CD4-positive, alpha-beta memory T cell (primary cell): ENCODE measurements around the gene VAMP2. TPM values are rescaled to one million over a fixed set of nuclear protein-coding genes. Genes with fewer than 3 reads are reported as not detected.

Experiments used
- CTCF ChIA-PET: fragments of 350-600 bp; sonication (Branson Sonifier 250); formaldehyde crosslinking; loops from one replicate; lab custom pipeline; 2021; ENCODE audit warnings: inconsistent platforms; ENCODE audit not compliant: partially characterized antibody; lab: Charles Lee
- POLR2A ChIA-PET: fragments of 350-600 bp; sonication (Branson Sonifier 250); formaldehyde crosslinking; loops from one replicate; lab custom pipeline; 2021; ENCODE audit not compliant: partially characterized antibody; lab: Charles Lee
- DNase-seq, 5 donors: peaks; one replicate each; pipeline versions ENCODE4 v3.0.0 to v3.0.0-alpha.2; 2020 to 2022; ENCODE audit warnings: mixed read lengths in 1 of 5
- H3K27ac ChIP-seq: one replicate; pipeline ENCODE4 v1.7.0; 2013; ENCODE audit warnings: low read depth, low read length
- H3K27me3 ChIP-seq: 2 replicates; pipeline ENCODE4 v1.7.0; 2013; ENCODE audit warnings: mild to moderate bottlenecking, low read length, moderate library complexity; ENCODE audit not compliant: insufficient read depth
- H3K36me3 ChIP-seq: 2 replicates; pipeline ENCODE4 v1.7.0; 2013; ENCODE audit warnings: mild to moderate bottlenecking, low read length, moderate library complexity; ENCODE audit not compliant: insufficient read depth
- H3K4me1 ChIP-seq: 2 replicates; pipeline ENCODE4 v1.7.0; 2013; ENCODE audit warnings: mild to moderate bottlenecking, low read length, moderate library complexity; ENCODE audit not compliant: insufficient read depth
- H3K4me3 ChIP-seq, 2 donors: one replicate each; pipeline ENCODE4 v1.7.0; 2013; ENCODE audit warnings: low read length in 2 of 2, mild to moderate bottlenecking in 1 of 2
- H3K9me3 ChIP-seq, 2 donors: one replicate each; pipeline ENCODE4 v1.7.0; 2013; ENCODE audit warnings: low read length in 2 of 2, control low read depth in 1 of 2; ENCODE audit not compliant: control insufficient read depth in 1 of 2
- H3K27ac Mint-ChIP-seq, 7 donors: one replicate each; pipeline ENCODE4 v1.8.0; 2020 to 2021; ENCODE audit warnings: mixed read lengths in 7 of 7, mild to moderate bottlenecking in 6 of 7, inconsistent platforms in 3 of 7, moderate library complexity in 3 of 7
- H3K27me3 Mint-ChIP-seq, 2 donors: one replicate each; pipeline ENCODE4 v1.8.0; 2020 to 2021; ENCODE audit warnings: mixed read lengths in 2 of 2
- H3K36me3 Mint-ChIP-seq, 2 donors: one replicate each; pipeline ENCODE4 v1.8.0; 2020 to 2021; ENCODE audit warnings: mixed read lengths in 2 of 2, inconsistent platforms in 1 of 2, mild to moderate bottlenecking in 1 of 2
- H3K4me1 Mint-ChIP-seq, 4 donors: one replicate each; pipeline ENCODE4 v1.8.0; 2020 to 2021; ENCODE audit warnings: mixed read lengths in 4 of 4, mild to moderate bottlenecking in 1 of 4
- H3K4me3 Mint-ChIP-seq, 8 donors: one replicate each; pipeline ENCODE4 v1.8.0; 2020 to 2021; ENCODE audit warnings: mixed read lengths in 8 of 8, mild to moderate bottlenecking in 7 of 8, moderate library complexity in 6 of 8, inconsistent platforms in 3 of 8
- H3K9me3 Mint-ChIP-seq, 8 donors: one replicate each; pipeline ENCODE4 v1.8.0; 2020 to 2021; ENCODE audit warnings: mixed read lengths in 8 of 8, mild to moderate bottlenecking in 5 of 8, inconsistent platforms in 3 of 8, moderate library complexity in 1 of 8
- intact Hi-C: fragments of 100-400 bp; cut with micrococcal nuclease; formaldehyde crosslinking; loops from one replicate; pipeline ENCODE4 v1.15.1; 2023
- polyA plus RNA-seq, 2 donors: library from polyadenylated mRNA; unstranded; fragments of 300-500 nt; fragmentation: Illumina TruSeq; gene quantifications; one replicate each; pipeline ENCODE4 v1.2.3, GENCODE V29; 2021
- total RNA-seq, 2 experiments: library from RNA; stranded (reverse); gene quantifications; one replicate each; pipeline ENCODE4 v1.2.3, GENCODE V29; 2021

Gene VAMP2
- total and polyA plus RNA-seq, 4 experiments from 2014 or later, result 41.6 to 203 (median 148) TPM

DNA sequence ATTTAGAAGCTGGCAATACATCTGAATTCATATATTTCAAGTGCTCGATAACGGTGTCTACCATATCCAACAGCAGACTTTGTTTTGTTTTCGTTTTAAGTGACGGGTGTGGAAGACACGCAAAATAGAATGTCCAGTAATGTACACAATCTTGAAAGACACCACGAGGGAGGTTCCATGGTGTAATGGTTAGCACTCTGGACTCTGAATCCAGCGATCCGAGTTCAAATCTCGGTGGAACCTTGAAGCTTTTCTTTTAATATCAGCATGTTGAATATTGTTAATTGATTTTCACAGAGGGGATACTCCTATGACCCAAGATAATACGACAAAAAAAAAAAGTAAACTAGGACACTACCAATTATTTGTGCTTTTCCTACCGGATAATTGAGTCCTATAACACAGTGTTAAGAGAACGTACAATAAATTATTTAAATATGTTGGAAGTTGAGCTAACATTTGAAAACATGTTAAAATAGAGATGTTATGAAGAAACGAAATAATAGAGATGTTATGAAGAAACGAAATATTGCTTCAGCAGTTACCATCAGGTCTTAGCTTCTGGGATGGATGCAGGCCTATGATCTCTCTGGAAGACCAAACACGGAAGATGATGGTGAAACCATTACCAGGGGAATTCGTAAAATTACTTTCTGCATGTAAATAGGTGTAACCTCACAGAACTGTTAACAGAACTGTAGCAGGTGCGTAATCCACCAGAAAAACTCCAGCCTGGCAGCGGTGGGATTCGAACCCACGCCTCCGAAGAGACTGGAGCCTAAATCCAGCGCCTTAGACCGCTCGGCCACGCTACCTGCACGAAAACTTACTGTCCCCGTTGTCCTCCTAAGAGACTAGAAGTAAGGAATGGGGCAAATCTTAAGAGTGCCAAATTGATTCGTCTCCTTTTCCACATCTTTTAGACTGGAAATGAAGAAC is 42.9 kb downstream of the VAMP2 start:
- H3K4me1 ChIP-seq, result peaks cover 61% of the 10 kb centered on the region
- Mint-ChIP-seq H3K4me1 (peaks cover 41 to 72% (median 56%) of the 10 kb centered on the region in 4 donors), H3K36me3 (peaks cover 0 to 36% of the 10 kb centered on the region in 2 donors), H3K27me3 (peaks cover 21 to 55% of the 10 kb centered on the region in 2 donors), H3K9me3 (peaks cover 0 to 20% (median under 1%) of the 10 kb centered on the region in 8 donors), H3K27ac (peak overlapping the region; percentile 89 to 100 (median 98)), H3K4me3 (peak overlapping the region; percentile 88 to 95 (median 94))
- peak; percentile 89 to 94 (median 92) for DNase-seq
- peaks cover 33% of the 10 kb centered on the region for H3K27me3 ChIP-seq
- no peaks in the 10 kb centered on the region for H3K36me3 ChIP-seq
- intact Hi-C loops, result loop anchor here (1.0 to 2.0 kb wide), 10 partner anchors 10 to 263 kb away; partner anchors contain the start of gene RPL26
- peak overlapping the region; percentile 60 to 69 for H3K4me3 ChIP-seq
- H3K27ac ChIP-seq, result no peak overlapping the region
- CTCF ChIA-PET, result interaction anchor here (0.6 to 4.1 kb wide), 52 partner anchors 7 to 783 kb away, joined by 3 to 89 read pairs (median 4); partner anchors contain the start of genes ACAP1, BORCS6, CTC1 and GUCY2D
- H3K9me3 ChIP-seq, result no peaks in the 10 kb centered on the region
- POLR2A ChIA-PET, result interaction anchor here (0.5 to 9.5 kb wide), 52 partner anchors 7 to 1445 kb away, joined by 3 to 152 read pairs (median 4); partner anchors contain the start of genes AURKB, BORCS6, CNTROB and CTC1

DNA sequence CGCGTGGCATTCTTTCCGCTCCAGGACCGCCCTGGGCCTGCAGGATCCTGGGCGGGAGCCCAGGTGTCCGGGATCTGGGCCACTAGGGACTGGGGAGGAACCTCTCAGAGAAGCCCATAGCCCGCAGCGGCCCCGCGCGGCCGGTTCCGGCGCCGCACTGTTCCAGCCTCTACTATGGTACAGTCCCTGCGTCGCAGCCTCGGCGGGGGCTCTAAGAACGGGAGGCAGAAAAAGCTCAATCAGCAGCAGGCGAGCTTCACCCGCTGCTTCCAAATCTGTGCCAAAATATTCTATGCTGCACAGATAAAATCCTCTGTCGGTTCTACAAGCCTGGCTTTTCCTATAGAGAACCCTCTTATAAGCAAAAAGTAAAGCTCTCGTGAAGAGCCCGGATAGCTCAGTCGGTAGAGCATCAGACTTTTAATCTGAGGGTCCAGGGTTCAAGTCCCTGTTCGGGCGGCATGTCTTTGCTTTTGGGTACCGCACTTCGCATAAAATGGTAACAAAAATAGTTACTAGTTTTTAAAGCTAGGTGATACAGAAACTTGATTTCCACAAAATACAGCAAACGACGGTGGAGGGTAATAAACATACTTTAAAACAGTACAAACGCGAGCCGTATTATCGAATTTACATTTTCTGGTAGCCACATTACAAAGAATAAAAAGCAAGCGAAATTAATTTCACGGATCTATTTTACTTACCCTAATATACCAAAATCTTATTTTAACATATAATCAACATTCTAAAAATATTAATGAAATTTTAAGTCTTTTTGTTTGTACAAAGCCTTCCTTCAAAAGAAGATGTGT is 43.8 kb downstream of the VAMP2 start:
- H3K4me3 ChIP-seq, result peak overlapping the region; percentile 69 to 97
- peaks cover 34 to 63% (median 48%) of the 10 kb centered on the region in 4 donors for H3K4me1 Mint-ChIP-seq
- H3K9me3 ChIP-seq, result no peaks in the 10 kb centered on the region
- H3K27me3 ChIP-seq, result peaks cover 42% of the 10 kb centered on the region
- ChIA-PET CTCF (interaction anchor here (0.6 to 4.1 kb wide), 52 partner anchors 8 to 782 kb away, joined by 3 to 89 read pairs (median 5); partner anchors contain the start of genes ACAP1, BORCS6, CTC1 and GUCY2D), POLR2A (interaction anchor here (0.6 to 9.5 kb wide), 42 partner anchors 8 to 433 kb away, joined by 3 to 152 read pairs (median 4); partner anchors contain the start of genes AURKB, BORCS6, CNTROB and CTC1)
- peak overlapping the region; percentile 56 for H3K27ac ChIP-seq
- H3K27me3 Mint-ChIP-seq, result peaks cover 27 to 59% of the 10 kb centered on the region in 2 donors
- peaks cover 0 to 19% (median under 1%) of the 10 kb centered on the region in 8 donors for H3K9me3 Mint-ChIP-seq
- H3K4me3 Mint-ChIP-seq, result peak overlapping the region; percentile 91 to 97 (median 94)
- intact Hi-C loops, result loop anchor here (1.0 to 2.0 kb wide), 10 partner anchors 9 to 264 kb away; partner anchors contain the start of gene RPL26
- no peaks in the 10 kb centered on the region for H3K36me3 ChIP-seq
- DNase-seq, result peak; percentile 87 to 91 (median 88)
- H3K36me3 Mint-ChIP-seq, result peaks cover 0 to 35% of the 10 kb centered on the region in 2 donors
- H3K27ac Mint-ChIP-seq, result peak overlapping the region; percentile 95 to 100 (median 98)
- peaks cover 52% of the 10 kb centered on the region for H3K4me1 ChIP-seq

DNA sequence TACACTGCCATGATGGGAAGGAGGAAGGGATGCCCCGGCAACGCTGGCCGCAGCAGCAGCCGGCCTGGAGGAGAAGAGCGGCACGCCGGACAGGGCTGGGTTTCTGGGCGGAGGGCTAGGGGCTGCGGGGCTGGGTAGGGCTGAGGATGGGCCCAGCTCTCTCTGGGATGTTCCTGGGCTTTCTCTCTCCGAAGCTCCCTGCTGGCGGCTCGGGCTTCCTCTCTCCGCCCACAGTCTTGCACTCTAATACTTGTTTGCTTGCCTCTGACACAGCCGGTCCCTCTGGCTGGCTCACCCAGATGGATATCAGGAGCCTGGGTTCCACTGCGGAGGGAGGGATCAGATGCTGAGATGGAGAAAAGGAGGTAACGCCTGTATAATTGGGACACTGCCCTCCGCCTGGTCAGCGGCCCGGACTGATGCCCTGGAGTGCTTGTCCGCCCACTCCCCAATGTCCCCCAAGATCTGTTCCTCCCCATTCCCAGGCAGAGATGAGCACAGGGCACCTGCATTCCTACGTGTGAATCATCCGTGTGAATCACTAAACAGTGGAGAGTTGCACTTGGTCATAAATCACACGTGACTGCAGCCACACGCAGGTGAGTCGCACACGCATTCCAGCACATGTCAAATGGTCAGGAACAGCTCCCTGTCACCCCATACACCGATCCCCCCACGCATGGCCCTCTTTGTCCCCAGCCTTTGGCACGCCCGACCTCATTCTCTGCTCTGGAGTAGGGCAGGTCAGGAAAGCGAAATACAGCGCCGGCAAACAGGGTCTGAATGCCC is 44.6 kb downstream of the VAMP2 start, which contains the start of gene ALOXE3:
ALOXE3 (minus strand) TSS at position 535 of the 789 bp plus-strand sequence; CDS start at position 11, 524 bp downstream.
- Histone ChIP-seq H3K27me3 (peaks cover 37% of the 10 kb centered on the region), H3K9me3 (no peaks in the 10 kb centered on the region), H3K4me3 (peak within 1 kb of the TSS; percentile 69 to 97), H3K36me3 (no peaks in the 10 kb centered on the region), H3K4me1 (peaks cover 44% of the 10 kb centered on the region), H3K27ac (peak within 1 kb of the TSS; percentile 56)
- peak in 1 of 5 donors; percentile 59 for DNase-seq
- peaks cover 0 to 31% of the 10 kb centered on the region in 2 donors for H3K36me3 Mint-ChIP-seq
- H3K9me3 Mint-ChIP-seq, result peaks cover 0 to 19% (median under 1%) of the 10 kb centered on the region in 8 donors
- H3K4me1 Mint-ChIP-seq, result peaks cover 28 to 55% (median 41%) of the 10 kb centered on the region in 4 donors
- ChIA-PET CTCF (interaction anchor here (0.6 to 4.1 kb wide), 35 partner anchors 9 to 431 kb away, joined by 3 to 89 read pairs (median 7); partner anchors contain the start of genes AURKB, BORCS6, CTC1 and GUCY2D), POLR2A (interaction anchor here (1.0 to 9.5 kb wide), 31 partner anchors 8 to 876 kb away, joined by 3 to 152 read pairs (median 6); partner anchors contain the start of genes AURKB, BORCS6, CTC1 and GABARAP)
- peak within 1 kb of the TSS; percentile 91 to 97 (median 94) for H3K4me3 Mint-ChIP-seq
- H3K27me3 Mint-ChIP-seq, result peaks cover 29 to 60% of the 10 kb centered on the region in 2 donors
- intact Hi-C loops, result loop anchor here (1.0 to 2.0 kb wide), 5 partner anchors 24 to 265 kb away; partner anchors contain the start of gene RPL26
- peak within 1 kb of the TSS; percentile 95 to 100 (median 98) for H3K27ac Mint-ChIP-seq

GRCh38 chr17:8117367-8117979 is 45.3 kb downstream of the VAMP2 start:
- Histone ChIP-seq H3K4me1 (peaks cover 37% of the 10 kb centered on the region), H3K9me3 (no peaks in the 10 kb centered on the region), H3K27me3 (peaks cover 37% of the 10 kb centered on the region), H3K36me3 (no peaks in the 10 kb centered on the region), H3K4me3 (peak overlapping the region; percentile 69 to 97), H3K27ac (no peak overlapping the region)
- ChIA-PET POLR2A (interaction anchor here (1.0 to 9.5 kb wide), 8 partner anchors 21 to 875 kb away, joined by 3 to 152 read pairs (median 39); partner anchors contain the start of genes BORCS6, CTC1, GABARAP and PER1), CTCF (interaction anchor here (0.8 to 4.1 kb wide), 15 partner anchors 9 to 184 kb away, joined by 3 to 89 read pairs (median 23); partner anchors contain the start of gene SLC25A35)
- intact Hi-C loops, result no loop called here
- peaks cover 32 to 65% of the 10 kb centered on the region in 2 donors for H3K27me3 Mint-ChIP-seq
- H3K9me3 Mint-ChIP-seq, result peaks cover 0 to 19% (median under 1%) of the 10 kb centered on the region in 8 donors
- DNase-seq, result no peak
- peaks cover 0 to 30% of the 10 kb centered on the region in 2 donors for H3K36me3 Mint-ChIP-seq
- peak overlapping the region; percentile 54 to 97 (median 94) for H3K4me3 Mint-ChIP-seq
- H3K4me1 Mint-ChIP-seq, result peaks cover 26 to 48% (median 36%) of the 10 kb centered on the region in 4 donors
- peak overlapping the region in 1 of 7 donors; percentile 100 for H3K27ac Mint-ChIP-seq

GRCh38 chr17:8116776-8117175 is 46.0 kb downstream of the VAMP2 start:
- ChIA-PET POLR2A (interaction anchor here (1.3 to 9.5 kb wide), 4 partner anchors 57 to 131 kb away, joined by 4 to 152 read pairs (median 68); partner anchors contain the start of genes BORCS6 and CTC1), CTCF (interaction anchor here (0.8 to 4.1 kb wide), 5 partner anchors 8 to 184 kb away, joined by 3 to 81 read pairs (median 5); no protein-coding TSS in a partner anchor)
- Histone ChIP-seq H3K4me3 (no peak overlapping the region), H3K27me3 (peaks cover 39% of the 10 kb centered on the region), H3K27ac (no peak overlapping the region), H3K4me1 (peaks cover 30% of the 10 kb centered on the region), H3K36me3 (no peaks in the 10 kb centered on the region), H3K9me3 (no peaks in the 10 kb centered on the region)
- Mint-ChIP-seq H3K4me1 (peaks cover 24 to 45% (median 33%) of the 10 kb centered on the region in 4 donors), H3K27ac (peak overlapping the region in 2 of 7 donors; percentile 38 to 100), H3K9me3 (peaks cover 0 to 19% (median under 1%) of the 10 kb centered on the region in 8 donors), H3K27me3 (peaks cover 30 to 67% of the 10 kb centered on the region in 2 donors), H3K36me3 (peaks cover 0 to 30% of the 10 kb centered on the region in 2 donors), H3K4me3 (peak overlapping the region in 2 of 8 donors; percentile 39 to 54)
- DNase-seq, result no peak
- intact Hi-C loops, result no loop called here
